Left renal pelvis (tissue), 4 donors: ENCODE results near the gene C6orf62. TPM values are rescaled to one million over a fixed set of nuclear protein-coding genes. Genes with fewer than 3 reads are reported as not detected.
"Not testable (repeated sequence)": the region's sequence is repeated elsewhere in the genome, so short reads cannot be mapped to it uniquely, and the experiment has no call there.

Source experiments
- DNase-seq, 4 donors: peaks; one replicate each; pipeline ENCODE4 v3.0.0-alpha.2; 2013; ENCODE audit warnings: low read depth in 4 of 4, low spot score in 3 of 4
- polyA plus RNA-seq, 4 donors: library from polyadenylated mRNA; unstranded; fragments of 120-200 nt; gene quantifications; one replicate each; pipeline ENCODE4 v1.2.1, GENCODE V29; 2013; ENCODE audit not compliant: insufficient read length in 4 of 4

The C6orf62 gene
- polyA plus RNA-seq, 4 donors: 83.4 to 158 (median 143) TPM

DNA sequence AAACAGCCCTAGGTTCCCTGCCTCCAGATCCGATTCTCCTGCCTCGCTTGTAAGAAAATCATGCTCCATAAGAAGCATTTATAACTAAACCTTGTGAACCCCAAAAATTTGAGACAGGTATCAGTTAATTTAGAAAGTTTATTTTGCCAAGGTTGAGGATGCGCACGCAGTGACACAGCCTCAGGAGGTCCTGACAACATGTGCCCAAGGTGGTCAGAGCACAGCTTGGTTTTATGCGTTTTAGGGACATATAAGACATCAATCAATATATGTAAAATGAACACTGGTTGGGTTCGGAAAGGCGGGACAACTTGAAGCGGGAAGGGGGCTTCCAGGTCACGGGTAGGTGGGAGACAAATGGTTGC is 50.0 kb downstream of the C6orf62 start:
- DNase-seq: no peak

- DNase-seq: not testable (repeated sequence)
Observed at GRCh38 chr6:24668066-24668996, 50.6 kb downstream of the C6orf62 start.

GRCh38 chr6:24667378-24667803 is 51.6 kb downstream of the C6orf62 start:
- peak in 1 of 4 donors; percentile 12 for DNase-seq

GRCh38 chr6:24666641-24667377 is 52.1 kb downstream of the C6orf62 start, which contains the start of the genes ACOT13 and TDP2:
ACOT13 (plus strand) TSS chr6:24667077; CDS start chr6:24667264, 187 bp downstream.
TDP2 (minus strand) TSS chr6:24666899; CDS start chr6:24666862, 37 bp downstream.
- DNase-seq: peak; percentile 96 to 97 (median 96)

GRCh38 chr6:24666097-24666640 is 52.8 kb downstream of the C6orf62 start:
- no peak for DNase-seq

GRCh38 chr6:24664046-24664987 is 54.6 kb downstream of the C6orf62 start:
- no peak for DNase-seq

GRCh38 chr6:24663189-24663588 is 55.8 kb downstream of the C6orf62 start:
- no peak for DNase-seq

GRCh38 chr6:24662236-24662635 is 56.7 kb downstream of the C6orf62 start:
- DNase-seq: no peak

DNA sequence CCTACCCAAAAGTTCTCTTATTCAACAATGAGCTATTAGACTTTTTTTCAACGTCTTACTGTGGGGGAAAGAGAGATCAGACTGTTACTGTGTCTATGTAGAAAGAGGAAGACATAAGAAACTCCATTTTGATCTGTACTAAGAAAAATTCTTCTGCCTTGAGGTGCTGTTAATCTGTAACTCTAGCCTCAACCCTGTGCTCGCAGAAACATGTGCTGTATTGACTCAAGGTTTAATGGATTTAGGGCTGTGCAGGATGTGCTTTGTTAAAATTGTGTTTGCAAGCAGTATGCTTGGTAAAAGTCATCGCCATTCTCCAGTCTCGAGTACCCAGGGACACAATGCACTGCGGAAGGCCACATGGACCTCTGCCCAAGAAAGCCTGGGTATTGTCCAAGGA is 57.2 kb downstream of the C6orf62 start:
- not testable (repeated sequence) for DNase-seq

- no peak for DNase-seq
Observed at GRCh38 chr6:24660105-24660504, 58.8 kb downstream of the C6orf62 start.

DNA sequence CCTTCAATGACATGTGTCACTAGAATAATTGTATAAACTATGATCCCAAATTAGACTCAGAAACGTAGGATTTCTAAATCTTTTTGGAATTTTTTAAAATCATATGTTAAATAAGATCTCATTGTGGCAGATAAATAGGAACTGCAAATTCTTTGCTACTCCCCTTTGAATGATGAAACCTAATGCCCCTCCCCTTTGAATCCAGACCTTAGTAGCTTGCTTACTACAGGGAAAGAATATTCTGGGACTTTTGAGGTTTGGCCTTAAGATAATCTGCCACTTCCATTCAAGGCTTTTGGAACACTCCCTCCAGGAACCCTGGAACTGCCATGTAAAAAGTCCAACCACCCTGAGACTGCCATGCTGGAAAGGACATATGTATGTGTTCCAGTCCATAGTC is 59.4 kb downstream of the C6orf62 start:
- no peak for DNase-seq

DNA sequence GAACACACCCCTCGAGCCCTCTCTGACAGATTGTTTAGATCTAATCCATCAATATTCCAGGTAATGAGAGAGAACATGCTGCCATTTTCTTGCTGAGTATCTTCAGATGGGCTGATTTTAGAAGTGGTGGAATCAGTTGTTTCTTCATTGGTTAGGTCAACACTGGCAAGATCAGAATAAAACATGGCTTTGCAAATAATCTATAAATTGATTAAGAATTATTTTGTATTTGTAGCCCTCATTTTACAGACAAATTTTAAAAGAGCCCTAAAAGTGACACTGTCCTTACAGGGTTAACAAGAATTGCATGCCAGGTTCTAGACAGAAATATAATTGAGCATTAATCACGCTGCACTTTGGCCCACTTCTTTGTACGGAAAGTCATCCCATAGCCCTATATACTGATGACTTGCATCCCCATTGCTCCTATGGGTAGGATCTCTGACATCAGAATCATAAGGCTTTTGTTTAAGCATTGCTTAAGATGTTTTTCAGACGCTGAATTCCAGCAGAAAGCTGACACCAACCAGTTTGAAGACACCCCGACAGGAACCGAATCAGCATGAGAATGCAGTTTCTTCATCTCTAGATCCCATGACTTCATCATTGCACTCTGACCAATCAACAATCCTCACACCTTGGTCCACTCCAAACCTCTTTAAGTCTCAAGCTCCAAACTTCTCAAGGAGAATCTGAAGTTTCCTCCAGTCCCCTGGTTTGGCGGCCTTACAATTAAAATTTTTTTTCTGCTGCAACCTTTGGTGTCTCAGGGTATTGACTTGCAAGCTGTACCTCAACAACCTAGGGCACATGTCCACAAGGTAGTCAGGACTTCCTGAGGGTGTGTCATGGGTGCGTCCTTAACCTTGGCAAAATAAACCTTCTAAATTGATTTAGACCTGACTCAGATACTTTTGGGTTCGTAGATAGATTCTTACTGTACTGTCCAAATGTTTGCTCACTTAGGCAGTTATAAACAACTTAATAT is 60.1 kb downstream of the C6orf62 start:
- no peak for DNase-seq

DNA sequence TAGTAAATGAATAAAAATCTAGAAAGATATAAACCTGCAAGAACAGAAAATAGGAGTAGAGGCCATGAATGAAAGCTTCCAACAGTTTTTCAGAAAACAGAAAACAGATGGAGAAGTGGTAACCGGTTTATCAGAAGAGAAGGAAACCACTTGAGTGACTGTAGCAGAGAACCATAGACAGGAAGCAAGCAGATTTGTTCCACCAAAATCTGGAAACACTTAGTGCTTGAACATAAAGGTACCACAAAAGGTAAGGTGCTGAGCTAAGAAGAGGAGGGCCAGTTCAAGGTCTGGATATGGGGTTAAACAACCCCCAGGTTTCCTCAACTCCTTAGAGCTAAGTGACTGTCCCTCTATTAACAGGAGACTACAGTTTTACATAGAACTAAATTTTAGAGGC is 63.7 kb downstream of the C6orf62 start:
- DNase-seq: no peak

Other genes starting within 250 kb of the C6orf62 start
- 1 to 10 TPM; 2.6 to 6.6 (median 4.1) TPM for gene GPLD1, start 229.6 kb downstream of the C6orf62 start, polyA plus RNA-seq
- gene ALDH5A1, start 224.2 kb downstream of the C6orf62 start, polyA plus RNA-seq: 10 to 100 TPM; 15.8 to 31.6 (median 29.2) TPM
- under 1 TPM; 0.20 to 0.50 (median 0.32) TPM for gene KIAA0319, start 73.0 kb downstream of the C6orf62 start, polyA plus RNA-seq
- 10 to 100 TPM; 39.7 to 71.5 (median 63.1) TPM for gene TDP2, start 52.3 kb downstream of the C6orf62 start, polyA plus RNA-seq
- gene ACOT13, start 52.1 kb downstream of the C6orf62 start, polyA plus RNA-seq: 10 to 100 TPM; 17.0 to 45.2 (median 36.1) TPM
- 10 to 100 TPM; 29.2 to 64.0 (median 63.4) TPM for gene GMNN, start 55.8 kb upstream of the C6orf62 start, polyA plus RNA-seq
- gene ARMH2, start 79.8 kb upstream of the C6orf62 start, polyA plus RNA-seq: not detected
- 10 to 100 TPM in 1 of 4 donors, 1 to 10 TPM in 3; 7.3 to 16.8 (median 7.5) TPM for gene RIPOR2, start 216.8 kb upstream of the C6orf62 start, polyA plus RNA-seq